Hematopoietic multipotent progenitor cell treated with erythropoietin and hydrocortisone succinate and interleukin-3 and kit ligand, for 17 days (in vitro differentiated cells): ENCODE results near the gene MRPS2.

Experiments used
- DNase-seq: peaks from one replicate; pipeline ENCODE4 v3.0.0-alpha.2; 2015; ENCODE audit warnings: low spot score

MRPS2 gene

GRCh38 chr9:135480071-135480939 lies 20.2 kb upstream of the MRPS2 start:
- DNase-seq = no peak

DNA sequence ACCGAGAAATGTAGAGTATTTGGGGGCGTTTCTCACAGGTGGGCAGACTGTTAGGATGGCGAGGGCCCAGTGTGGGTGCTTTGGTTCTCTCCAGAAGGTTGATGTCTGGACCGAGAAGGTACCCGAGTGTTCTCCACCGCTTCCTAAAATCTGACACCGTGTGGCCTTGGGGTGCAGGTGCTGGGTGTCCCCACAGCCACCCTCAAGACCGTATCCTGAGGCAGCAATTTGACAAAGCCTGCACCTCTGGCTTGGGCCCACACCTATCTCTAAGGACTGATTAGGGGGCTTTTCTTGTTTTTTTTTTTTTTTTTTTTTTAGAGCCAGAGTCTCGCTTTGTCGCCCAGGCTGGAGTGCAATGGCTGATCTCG lies 19.6 kb upstream of the MRPS2 start:
- DNase-seq = no peak

- DNase-seq = no peak
These were observed 18.3 kb upstream of the MRPS2 start for GRCh38 chr9:135482015-135482754.

DNA sequence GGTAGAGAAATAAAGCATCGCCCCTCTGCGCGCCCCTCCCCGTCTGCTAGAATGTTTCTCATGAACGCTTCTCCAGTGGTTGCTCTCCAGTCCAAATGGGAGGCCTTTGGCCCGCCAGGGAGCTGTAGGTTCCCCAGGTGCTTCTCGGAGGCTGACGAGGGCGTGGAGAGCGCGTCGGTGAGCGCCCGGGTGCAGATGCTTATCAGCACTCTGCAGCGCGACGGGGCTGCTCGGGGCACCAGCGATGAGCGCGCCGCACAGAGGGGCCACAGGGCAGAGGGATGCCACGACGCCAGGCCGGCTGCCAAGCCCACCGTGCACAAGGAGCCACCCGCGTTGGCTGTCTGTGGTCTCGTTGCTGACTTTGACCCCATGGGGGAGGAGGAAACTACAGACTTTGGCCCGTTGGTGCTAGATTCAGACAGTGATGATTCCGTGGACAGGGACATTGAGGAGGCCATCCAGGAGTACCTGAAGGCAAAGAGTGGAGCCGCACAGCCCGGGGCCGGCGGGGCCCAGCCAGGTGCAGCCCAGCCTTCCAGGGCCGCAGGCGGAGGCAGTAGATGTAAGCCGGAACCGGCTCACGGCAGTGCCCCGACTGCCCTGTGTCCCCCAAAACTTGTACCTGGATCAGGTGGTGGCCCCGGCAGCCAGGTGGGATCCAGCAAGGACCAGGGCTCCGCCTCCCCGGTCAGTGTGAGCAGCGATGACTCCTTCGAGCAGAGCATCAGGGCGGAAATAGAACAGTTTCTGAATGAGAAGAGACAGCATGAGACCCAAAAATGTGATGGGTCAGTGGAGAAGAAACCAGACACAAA lies 15.8 kb upstream of the MRPS2 start:
- DNase-seq = no peak

DNA sequence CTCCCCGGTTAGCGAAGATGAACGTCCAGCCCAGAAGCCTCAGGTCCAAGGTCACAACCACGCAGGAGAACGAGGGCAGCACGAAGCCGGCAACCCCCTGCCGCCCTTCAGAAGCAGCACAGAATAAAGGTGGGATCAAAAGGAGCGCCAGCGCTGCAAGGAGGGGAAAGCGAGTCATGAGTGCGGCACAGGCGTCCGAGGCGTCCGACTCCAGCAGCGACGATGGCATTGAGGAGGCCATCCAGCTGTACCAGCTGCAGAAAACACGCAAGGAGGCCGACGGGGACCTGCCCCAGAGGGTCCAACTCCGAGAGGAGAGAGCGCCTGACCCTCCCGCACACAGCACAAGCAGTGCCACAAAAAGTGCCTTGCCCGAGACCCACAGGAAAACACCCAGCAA lies 15.1 kb upstream of the MRPS2 start:
- DNase-seq = no peak

GRCh38 chr9:135485832-135486231 lies 14.7 kb upstream of the MRPS2 start:
- DNase-seq = no peak

- no peak for DNase-seq
These were observed 14.0 kb upstream of the MRPS2 start for GRCh38 chr9:135486267-135487065.

GRCh38 chr9:135487281-135488012 lies 13.0 kb upstream of the MRPS2 start:
- DNase-seq = no peak

GRCh38 chr9:135488013-135488330 lies 12.5 kb upstream of the MRPS2 start:
- DNase-seq = no peak

DNA sequence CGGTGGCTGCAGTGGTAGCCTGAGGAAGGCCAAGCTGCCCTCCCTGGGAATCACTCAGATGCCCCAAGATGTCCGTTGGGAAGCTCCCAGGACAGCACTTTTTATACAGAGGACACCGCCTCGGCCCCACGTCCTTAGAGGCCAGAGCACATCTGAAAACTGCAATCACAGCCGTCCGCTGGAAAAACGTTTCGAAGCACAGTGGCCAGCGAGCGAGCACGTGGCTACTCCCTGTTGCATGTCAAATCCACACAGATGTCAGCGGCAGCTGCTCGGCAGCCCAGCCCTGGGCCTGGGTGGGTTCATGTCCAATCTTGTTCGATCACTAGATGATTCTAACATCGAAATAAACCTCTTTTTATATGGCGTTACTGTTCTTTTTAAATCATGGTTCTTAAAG lies 12.0 kb upstream of the MRPS2 start:
- no peak for DNase-seq

DNA sequence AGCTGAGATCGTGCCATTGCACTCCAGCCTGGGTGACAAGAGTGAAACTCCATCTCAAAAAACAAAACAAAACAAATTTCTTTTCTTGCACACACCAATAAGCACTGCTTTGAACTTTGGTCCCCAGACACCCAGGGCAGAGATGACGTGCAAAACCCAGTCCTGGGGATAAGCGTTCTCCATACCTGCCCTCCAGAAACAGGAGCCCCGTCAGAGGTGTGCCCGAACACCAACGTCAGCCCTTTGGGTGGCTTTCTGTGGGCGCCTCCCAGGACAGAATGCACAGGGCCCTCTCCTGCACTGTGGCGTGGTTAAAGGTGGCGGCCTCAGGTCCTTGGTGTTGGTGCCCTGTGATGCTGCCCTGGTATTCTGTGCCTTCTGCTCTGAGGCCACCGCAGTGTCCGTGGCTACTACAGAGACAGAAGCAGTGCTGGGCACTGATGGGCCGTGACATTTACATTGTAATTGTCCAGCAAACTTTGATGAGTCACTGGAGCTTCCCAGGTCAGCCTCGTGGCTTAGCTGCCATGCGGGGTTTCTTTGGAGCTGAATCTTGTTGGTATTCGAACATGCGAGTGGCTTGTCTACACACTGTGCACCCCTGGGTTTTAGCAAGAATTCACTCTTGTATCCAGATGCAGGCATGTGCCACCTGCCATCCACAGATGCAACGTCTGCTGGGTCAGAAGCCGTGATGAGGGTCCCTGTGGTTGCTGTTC lies 11.1 kb upstream of the MRPS2 start:
- DNase-seq = no peak

- no peak for DNase-seq
These were observed 10.2 kb upstream of the MRPS2 start for GRCh38 chr9:135490166-135490870.

DNA sequence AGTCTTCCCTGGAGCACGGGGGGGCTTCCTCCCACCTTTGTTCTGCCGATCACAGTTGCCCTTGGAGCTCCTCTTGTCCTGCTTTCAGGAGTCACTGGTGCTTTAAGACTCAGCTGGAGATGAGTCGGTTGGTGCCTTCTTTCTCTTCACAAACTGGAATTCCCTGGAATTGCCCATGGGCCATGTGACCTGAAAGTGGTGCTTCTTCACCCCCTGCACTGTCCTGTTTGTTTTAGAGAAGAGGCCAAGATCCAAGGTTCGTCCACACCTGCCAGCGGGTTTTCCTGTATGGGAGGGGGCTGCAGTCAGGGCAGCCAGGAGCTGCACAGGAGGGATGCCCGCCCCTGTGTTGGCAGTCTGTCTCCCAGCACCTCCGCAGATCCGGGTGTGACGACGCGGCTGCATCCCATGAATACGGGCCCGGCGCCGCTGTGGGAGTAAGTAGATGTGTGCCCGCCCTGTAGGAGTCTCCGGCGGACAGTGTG lies 9.5 kb upstream of the MRPS2 start:
- no peak for DNase-seq

DNA sequence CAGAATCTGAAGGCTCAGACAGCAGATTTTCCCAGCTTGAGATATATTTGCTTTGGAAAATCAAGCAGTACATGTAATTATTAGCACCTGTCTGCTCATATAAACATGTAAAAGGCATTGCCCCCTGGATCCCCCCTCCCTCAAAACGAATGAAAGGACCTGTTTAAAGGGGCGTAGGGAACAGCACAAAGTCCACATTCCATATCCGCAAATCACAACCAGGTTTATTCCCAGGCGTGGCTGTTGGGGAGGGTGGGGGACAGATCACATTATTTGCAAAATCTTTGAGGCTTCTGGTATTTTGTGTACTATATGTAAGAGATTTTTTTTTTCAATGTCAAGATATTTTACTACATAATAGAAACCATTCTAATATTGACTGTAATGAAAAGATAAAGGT lies 8.7 kb upstream of the MRPS2 start:
- DNase-seq = no peak

- no peak for DNase-seq
These were observed 7.4 kb upstream of the MRPS2 start for GRCh38 chr9:135492886-135493669.

- DNase-seq = no peak
These were observed 5.5 kb upstream of the MRPS2 start for GRCh38 chr9:135494791-135495559.

DNA sequence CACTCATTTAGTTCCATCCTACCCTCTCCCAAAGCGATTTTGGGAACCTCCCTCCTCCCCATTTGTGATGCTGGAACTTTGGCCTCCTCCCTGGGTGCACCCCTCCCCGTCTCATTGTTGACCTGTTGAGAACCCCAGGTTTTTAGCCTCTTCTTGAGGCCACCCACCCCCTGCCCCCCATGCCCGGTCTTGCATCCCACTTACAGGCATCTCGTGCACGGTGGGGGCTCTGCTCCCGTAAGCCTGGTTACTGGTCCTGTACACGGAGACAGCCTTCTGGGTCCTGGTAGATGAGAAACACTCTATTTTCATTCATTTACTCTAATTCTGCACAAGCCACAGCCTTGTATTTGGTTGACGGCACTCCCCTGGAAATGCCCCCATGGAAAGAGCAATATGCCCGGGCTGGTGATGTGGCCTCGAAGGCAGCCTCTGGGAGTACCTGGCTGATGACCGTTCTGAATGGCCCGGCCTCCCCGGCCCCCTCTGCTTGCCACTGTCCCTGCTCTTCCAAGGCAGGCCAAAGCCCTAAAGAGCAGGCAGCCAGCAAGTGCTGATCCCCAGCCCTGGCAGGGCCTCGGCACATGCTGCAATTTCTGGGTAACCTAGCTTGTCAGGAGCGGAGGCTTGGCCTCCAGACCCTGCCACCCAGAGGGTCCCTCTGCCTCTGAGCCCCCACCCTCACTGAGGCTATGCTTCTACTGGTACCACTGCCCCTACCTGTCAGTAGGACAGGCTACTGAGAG lies 1.9 kb upstream of the MRPS2 start:
- no peak for DNase-seq
